Endothelial cell of umbilical vein (primary cell): ENCODE results near the gene SFT2D3. TPM values are rescaled to one million over a fixed set of nuclear protein-coding genes. Genes with fewer than 3 reads are reported as not detected.
A peak's percentile ranks its signal among the peaks of the same experiment; 100 is the strongest.

Experiments
- BruUV-seq: library from RNA; stranded (reverse); fragments of 400-500 nt; replicated peaks from 2 replicates; lab custom pipeline; 2021; lab: Mats Ljungman, UMichigan
- CTCF ChIA-PET: fragments of 300-600, 350-600 bp; sonication (Branson Sonifier 250); formaldehyde crosslinking; loops from one replicate; lab custom pipeline; 2021; ENCODE audit warnings: antibody characterized with exemption, inconsistent platforms; lab: Charles Lee
- POLR2A ChIA-PET: fragments of 300-600, 350-600 bp; sonication (Branson Sonifier 250); formaldehyde crosslinking; loops from one replicate; lab custom pipeline; 2021; ENCODE audit warnings: antibody characterized with exemption, inconsistent platforms; lab: Charles Lee
- DNase-seq: peaks from one replicate; pipeline ENCODE4 v3.0.0-alpha.2; 2011; ENCODE audit warnings: low read depth, low spot score
- FAIRE-seq: peaks from 2 replicates; lab custom pipeline; 2011; peaks lifted over from hg19 to GRCh38; lab: Jason Lieb, UNC
- H2AFZ ChIP-seq: 2 replicates; pipeline ENCODE4 v1.6.0; 2012; ENCODE audit warnings: low read depth, low read length, control low read depth, inconsistent platforms
- H3K27ac ChIP-seq: 2 replicates; pipeline ENCODE4 v1.5.1; 2011; ENCODE audit warnings: low read depth, mild to moderate bottlenecking, control low read depth, low read length, moderate library complexity; ENCODE audit not compliant: insufficient read depth
- H3K27me3 ChIP-seq, 2 experiments: 2 replicates each; pipeline versions ENCODE4 v1.6.0 to v1.6.1; 2011; ENCODE audit warnings: low read length in 2 of 2, mixed read lengths in 1 of 2; ENCODE audit not compliant: control insufficient read depth in 2 of 2, insufficient read depth in 2 of 2
- H3K36me3 ChIP-seq, 2 experiments: 2 replicates in 1 of 2; 3 replicates in 1 of 2; pipeline ENCODE4 v1.5.1; 2011; ENCODE audit warnings: low read length in 2 of 2, mild to moderate bottlenecking in 1 of 2, moderate library complexity in 1 of 2; ENCODE audit not compliant: control insufficient read depth in 2 of 2, insufficient read depth in 2 of 2; ENCODE audit errors: extremely low read depth in 1 of 2
- H3K4me1 ChIP-seq: 3 replicates; pipeline ENCODE4 v1.5.1; 2011; ENCODE audit warnings: mild to moderate bottlenecking, low read length; ENCODE audit not compliant: control insufficient read depth, insufficient read depth; ENCODE audit errors: extremely low read depth
- H3K4me2 ChIP-seq: 2 replicates; pipeline ENCODE4 v1.6.1; 2011; ENCODE audit warnings: low read length, control low read depth, mixed read lengths; ENCODE audit not compliant: insufficient read depth
- H3K4me3 ChIP-seq, 3 experiments: fragments of 200-600 bp in 1 of 3; sonication (generic), shearing (Covaris generic) in 1 of 3; replicated peaks in 1 of 3; 2 replicates each; pipeline ENCODE4 v1.5.1; 2011 to 2016; ENCODE audit warnings: control low read depth in 3 of 3, low read length in 3 of 3, mild to moderate bottlenecking in 2 of 3, inconsistent platforms in 1 of 3, low read depth in 1 of 3, moderate library complexity in 1 of 3; ENCODE audit not compliant: insufficient read depth in 1 of 3
- H3K79me2 ChIP-seq: 2 replicates; pipeline ENCODE4 v1.6.0; 2012; ENCODE audit warnings: low read length, inconsistent platforms; ENCODE audit not compliant: control insufficient read depth, insufficient read depth
- H3K9ac ChIP-seq: replicated peaks from 2 replicates; pipeline ENCODE3; 2011; ENCODE audit warnings: low read length, control low read depth; ENCODE audit not compliant: insufficient read depth; ENCODE audit errors: extremely low read depth
- H3K9me1 ChIP-seq: replicated peaks from 3 replicates; pipeline ENCODE4 v1.6.0; 2011; ENCODE audit warnings: mild to moderate bottlenecking, low read length; ENCODE audit not compliant: control insufficient read depth, insufficient read depth; ENCODE audit errors: extremely low read depth
- H3K9me3 ChIP-seq: replicated peaks from 2 replicates; pipeline ENCODE4 v1.5.1; 2012; ENCODE audit warnings: low read length, inconsistent platforms; ENCODE audit not compliant: control insufficient read depth, insufficient read depth
- H4K20me1 ChIP-seq: replicated peaks from 2 replicates; pipeline ENCODE3; 2011; ENCODE audit warnings: mild to moderate bottlenecking, low read length; ENCODE audit not compliant: control insufficient read depth, insufficient read depth; ENCODE audit errors: extremely low read depth
- EZH2 ChIP-seq: IDR thresholded peaks from 2 replicates; pipeline ENCODE4 v1.6.1; 2012; ENCODE audit warnings: borderline replicate concordance, low read depth, mild to moderate bottlenecking, moderate library complexity, low read length, inconsistent platforms; ENCODE audit not compliant: severe bottlenecking
- FOS ChIP-seq: IDR thresholded peaks from 2 replicates; pipeline ENCODE4 v1.6.1; 2011; ENCODE audit warnings: mild to moderate bottlenecking, low read length, moderate library complexity, borderline replicate concordance; ENCODE audit not compliant: insufficient read depth
- GATA2 ChIP-seq: IDR thresholded peaks from 2 replicates; pipeline ENCODE4 v1.7.0; 2011; ENCODE audit warnings: low read depth, mild to moderate bottlenecking, moderate library complexity, mixed read lengths, low read length; ENCODE audit not compliant: insufficient read length, insufficient read depth
- JUN ChIP-seq: IDR thresholded peaks from 2 replicates; pipeline ENCODE4 v1.6.1; 2011; ENCODE audit warnings: borderline replicate concordance, low read depth; ENCODE audit not compliant: insufficient read length, insufficient read depth
- MYC ChIP-seq: IDR thresholded peaks from one replicate; pipeline ENCODE4 v1.6.1; 2011; ENCODE audit warnings: mild to moderate bottlenecking, low read depth, low read length
- POLR2A ChIP-seq: IDR thresholded peaks from 2 replicates; pipeline ENCODE4 v1.6.1; 2012; ENCODE audit warnings: low read depth, mild to moderate bottlenecking, control low read depth, low read length
- POLR2AphosphoS5 ChIP-seq: IDR thresholded peaks from 2 replicates; pipeline ENCODE4 v1.6.1; 2012; ENCODE audit warnings: low read depth, mild to moderate bottlenecking, control low read depth, low read length, moderate library complexity; ENCODE audit not compliant: insufficient read depth
- dilution Hi-C: fragments of 300-500 bp; cut with MboI; formaldehyde crosslinking; loops from one replicate; pipeline ENCODE4 v1.15.0; 2019; ENCODE audit warnings: low sequenced_read_pairs; ENCODE audit not compliant: extremely low pct_ligation_motif_present
- intact Hi-C: fragments of 100-400 bp; cut with micrococcal nuclease; formaldehyde crosslinking; loops from one replicate; pipeline ENCODE4 v1.10.0; 2022
- polyA plus RNA-seq, 4 experiments: library from polyadenylated mRNA; depleted of rRNA in 3 of 4; stranded (reverse) in 3 of 4; unstranded in 1 of 4; fragments of >200 nt; gene quantifications; 2 replicates each; pipeline versions ENCODE4 v1.2.1 to v1.2.3, GENCODE V29; 2011 to 2012; ENCODE audit warnings: missing spikeins in 1 of 4
- total RNA-seq: library from RNA; stranded (reverse); gene quantifications from 2 replicates; pipeline ENCODE4 v1.2.3, GENCODE V29; 2021
- TF ChIP-seq, protein P1 (sequence below): IDR thresholded peaks from 2 replicates; pipeline ENCODE4 v1.6.1; 2011; ENCODE audit not compliant: insufficient read depth, insufficient read length
- TF ChIP-seq, protein P2 (sequence below), 2 donors: IDR thresholded peaks; 1 replicate in 1 of 2; 2 replicates in 1 of 2; pipeline ENCODE4 v1.5.1; 2011; ENCODE audit warnings: low read length in 2 of 2, mild to moderate bottlenecking in 2 of 2, moderate library complexity in 2 of 2, control low read depth in 1 of 2, inconsistent platforms in 1 of 2, low read depth in 1 of 2; ENCODE audit not compliant: insufficient read depth in 1 of 2; ENCODE audit errors: extremely low read depth in 1 of 2

Gene SFT2D3
- total and polyA plus RNA-seq, 2 donors (not counting 3 experiments of a cell fraction or from before 2014, with no cell fraction given), result 4.5 to 4.7 TPM

- Histone ChIP-seq H3K4me3 (no peak overlapping the region), H3K9me3 (no peaks in the 10 kb centered on the region), H3K79me2 (no peaks in the 10 kb centered on the region), H3K36me3 (peaks cover 0 to 3% of the 10 kb centered on the region in 2 experiments), H3K27me3 (no peaks in the 10 kb centered on the region), H3K4me2 (peak overlapping the region; percentile 42), H3K9ac (no peak overlapping the region), H2AFZ (peak overlapping the region; percentile 79), H3K9me1 (no peaks in the 10 kb centered on the region), H3K27ac (peak overlapping the region; percentile 76), H4K20me1 (no peaks in the 10 kb centered on the region), H3K4me1 (peaks cover 51% of the 10 kb centered on the region)
- CTCF ChIA-PET, result interaction anchor here (0.9 to 6.9 kb wide), 7 partner anchors 10 to 68 kb away, joined by 4 to 37 read pairs (median 7); partner anchors contain the start of gene LIMS2
- TF ChIP-seq, protein P1, sequence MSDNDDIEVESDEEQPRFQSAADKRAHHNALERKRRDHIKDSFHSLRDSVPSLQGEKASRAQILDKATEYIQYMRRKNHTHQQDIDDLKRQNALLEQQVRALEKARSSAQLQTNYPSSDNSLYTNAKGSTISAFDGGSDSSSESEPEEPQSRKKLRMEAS, result no peak
- no peak for TF ChIP-seq GATA2
- TF ChIP-seq JUN, result no peak
- peak; percentile 78 for TF ChIP-seq POLR2AphosphoS5
- peak; percentile 48 for TF ChIP-seq POLR2A
- TF ChIP-seq FOS, result no peak
- no peak for TF ChIP-seq EZH2
- peak; percentile 33 for TF ChIP-seq MYC
- TF ChIP-seq, protein P2, sequence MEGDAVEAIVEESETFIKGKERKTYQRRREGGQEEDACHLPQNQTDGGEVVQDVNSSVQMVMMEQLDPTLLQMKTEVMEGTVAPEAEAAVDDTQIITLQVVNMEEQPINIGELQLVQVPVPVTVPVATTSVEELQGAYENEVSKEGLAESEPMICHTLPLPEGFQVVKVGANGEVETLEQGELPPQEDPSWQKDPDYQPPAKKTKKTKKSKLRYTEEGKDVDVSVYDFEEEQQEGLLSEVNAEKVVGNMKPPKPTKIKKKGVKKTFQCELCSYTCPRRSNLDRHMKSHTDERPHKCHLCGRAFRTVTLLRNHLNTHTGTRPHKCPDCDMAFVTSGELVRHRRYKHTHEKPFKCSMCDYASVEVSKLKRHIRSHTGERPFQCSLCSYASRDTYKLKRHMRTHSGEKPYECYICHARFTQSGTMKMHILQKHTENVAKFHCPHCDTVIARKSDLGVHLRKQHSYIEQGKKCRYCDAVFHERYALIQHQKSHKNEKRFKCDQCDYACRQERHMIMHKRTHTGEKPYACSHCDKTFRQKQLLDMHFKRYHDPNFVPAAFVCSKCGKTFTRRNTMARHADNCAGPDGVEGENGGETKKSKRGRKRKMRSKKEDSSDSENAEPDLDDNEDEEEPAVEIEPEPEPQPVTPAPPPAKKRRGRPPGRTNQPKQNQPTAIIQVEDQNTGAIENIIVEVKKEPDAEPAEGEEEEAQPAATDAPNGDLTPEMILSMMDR (IDR thresholded peaks at IDR 0.05; ENCODE audit: extremely low read depth in 1 of 2, insufficient read depth in 1 of 2, low read depth in 1 of 2, low read length in 2 of 2), result no peak
- DNase-seq (peak; percentile 79), FAIRE-seq (peak; percentile 100)
- dilution Hi-C loops, result no loop called here
- intact Hi-C loops, result loop anchor here (1.0 to 2.0 kb wide), 5 partner anchors 10 to 133 kb away; partner anchors contain the start of genes IWS1, LIMS2 and SFT2D3
- POLR2A ChIA-PET, result no interaction called here
- no TSS peak for BruUV-seq
These were observed 41.6 kb upstream of the SFT2D3 start for GRCh38 chr2:127659408-127660290.
